NCI-H2196 treated with DMSO at 0.1 percent for 48 hours (cell line): ENCODE measurements around the gene KLK7.
"Not testable (repeated sequence)": the region's sequence is repeated elsewhere in the genome, so short reads cannot be mapped to it uniquely, and the experiment has no call there.

Experiments used
- DNase-seq: peaks from one replicate; lab custom pipeline; 2025; ENCODE audit not compliant: unreplicated experiment; lab: John Stamatoyannopoulos, UW

Gene KLK7

GRCh38 chr19:50978772-50979390 lies 4.8 kb downstream of the KLK7 start:
- no peak for DNase-seq

- no peak for DNase-seq
Observed at GRCh38 chr19:50977626-50978025, 6.1 kb downstream of the KLK7 start.

- DNase-seq = no peak
Observed at GRCh38 chr19:50975766-50976165, 8.0 kb downstream of the KLK7 start.

- no peak for DNase-seq
Observed at GRCh38 chr19:50974702-50975556, 8.8 kb downstream of the KLK7 start.

GRCh38 chr19:50972795-50973376 lies 10.8 kb downstream of the KLK7 start:
- no peak for DNase-seq

GRCh38 chr19:50969810-50970209 lies 13.9 kb downstream of the KLK7 start:
- not testable (repeated sequence) for DNase-seq

GRCh38 chr19:50969413-50969760 lies 14.3 kb downstream of the KLK7 start, which contains the start of gene KLK6:
KLK6 (minus strand) TSS chr19:50969591; CDS start chr19:50968104, 1,487 bp downstream.
- DNase-seq = no peak

GRCh38 chr19:50968716-50969412 lies 14.9 kb downstream of the KLK7 start:
- DNase-seq = no peak

GRCh38 chr19:50967929-50968715 lies 15.6 kb downstream of the KLK7 start:
- no peak for DNase-seq

- no peak for DNase-seq
Observed at GRCh38 chr19:50964266-50964665, 19.5 kb downstream of the KLK7 start.

- no peak for DNase-seq
Observed at GRCh38 chr19:50963381-50963780, 20.3 kb downstream of the KLK7 start.

- DNase-seq = no peak
Observed at GRCh38 chr19:50962245-50962644, 21.5 kb downstream of the KLK7 start.

- no peak for DNase-seq
Observed at GRCh38 chr19:50959731-50960500, 23.8 kb downstream of the KLK7 start.

- DNase-seq = no peak
Observed at GRCh38 chr19:50957587-50957986, 26.1 kb downstream of the KLK7 start.

GRCh38 chr19:50952910-50953309 lies 30.8 kb downstream of the KLK7 start, which contains the start of gene KLK5:
KLK5 (minus strand) TSS chr19:50953038; CDS start chr19:50952657, 381 bp downstream.
- no peak for DNase-seq

GRCh38 chr19:50949861-50950260 lies 33.9 kb downstream of the KLK7 start:
- no peak for DNase-seq

- no peak for DNase-seq
Observed at GRCh38 chr19:50947123-50947522, 36.6 kb downstream of the KLK7 start.

- DNase-seq = no peak
Observed at GRCh38 chr19:50944795-50945194, 38.9 kb downstream of the KLK7 start.

GRCh38 chr19:50943074-50943828 lies 40.5 kb downstream of the KLK7 start:
- DNase-seq = no peak
